ENCODE results near the gene DPEP2.

DNA sequence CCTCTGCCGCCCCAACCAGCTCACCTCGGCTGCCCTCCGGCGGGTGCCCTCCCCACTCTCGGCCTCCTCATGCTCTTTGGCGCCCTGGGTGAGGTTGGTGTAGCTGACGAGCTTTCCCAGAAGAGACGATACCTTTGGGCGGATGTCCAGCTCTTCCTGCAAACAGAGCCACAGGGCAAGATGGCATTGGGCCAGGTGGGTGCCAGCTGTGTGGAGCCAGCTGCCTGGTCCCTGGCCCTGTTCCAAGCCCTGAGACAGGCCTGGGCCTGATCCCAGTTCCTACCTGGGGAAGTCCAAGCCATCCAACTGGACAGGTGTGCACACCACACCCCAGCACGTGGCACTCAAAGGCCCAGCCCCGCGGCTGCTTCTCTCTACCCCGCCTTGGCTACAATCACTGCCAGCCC lies 37.7 kb downstream of the DPEP2 start:
- TF ChIP-seq, protein P1, sequence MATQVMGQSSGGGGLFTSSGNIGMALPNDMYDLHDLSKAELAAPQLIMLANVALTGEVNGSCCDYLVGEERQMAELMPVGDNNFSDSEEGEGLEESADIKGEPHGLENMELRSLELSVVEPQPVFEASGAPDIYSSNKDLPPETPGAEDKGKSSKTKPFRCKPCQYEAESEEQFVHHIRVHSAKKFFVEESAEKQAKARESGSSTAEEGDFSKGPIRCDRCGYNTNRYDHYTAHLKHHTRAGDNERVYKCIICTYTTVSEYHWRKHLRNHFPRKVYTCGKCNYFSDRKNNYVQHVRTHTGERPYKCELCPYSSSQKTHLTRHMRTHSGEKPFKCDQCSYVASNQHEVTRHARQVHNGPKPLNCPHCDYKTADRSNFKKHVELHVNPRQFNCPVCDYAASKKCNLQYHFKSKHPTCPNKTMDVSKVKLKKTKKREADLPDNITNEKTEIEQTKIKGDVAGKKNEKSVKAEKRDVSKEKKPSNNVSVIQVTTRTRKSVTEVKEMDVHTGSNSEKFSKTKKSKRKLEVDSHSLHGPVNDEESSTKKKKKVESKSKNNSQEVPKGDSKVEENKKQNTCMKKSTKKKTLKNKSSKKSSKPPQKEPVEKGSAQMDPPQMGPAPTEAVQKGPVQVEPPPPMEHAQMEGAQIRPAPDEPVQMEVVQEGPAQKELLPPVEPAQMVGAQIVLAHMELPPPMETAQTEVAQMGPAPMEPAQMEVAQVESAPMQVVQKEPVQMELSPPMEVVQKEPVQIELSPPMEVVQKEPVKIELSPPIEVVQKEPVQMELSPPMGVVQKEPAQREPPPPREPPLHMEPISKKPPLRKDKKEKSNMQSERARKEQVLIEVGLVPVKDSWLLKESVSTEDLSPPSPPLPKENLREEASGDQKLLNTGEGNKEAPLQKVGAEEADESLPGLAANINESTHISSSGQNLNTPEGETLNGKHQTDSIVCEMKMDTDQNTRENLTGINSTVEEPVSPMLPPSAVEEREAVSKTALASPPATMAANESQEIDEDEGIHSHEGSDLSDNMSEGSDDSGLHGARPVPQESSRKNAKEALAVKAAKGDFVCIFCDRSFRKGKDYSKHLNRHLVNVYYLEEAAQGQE (IDR thresholded peaks at IDR 0.05; ENCODE audit: insufficient read depth in 1 of 2, low read depth in 2 of 2, low read length in 2 of 2) = no peak
- TF ChIP-seq POLR2AphosphoS5 (IDR thresholded peaks at IDR 0.05; ENCODE audit: low read depth, low read length) (no peak), TAF1 (IDR thresholded peaks at IDR 0.05; ENCODE audit: borderline replicate concordance, insufficient read depth, low read length) (no peak), FOXP2 (optimal IDR thresholded peaks at IDR 0.05; ENCODE audit: borderline replicate concordance, extremely low read depth, extremely low read length, insufficient read depth) (no peak)

Data from PFSK-1 (cell line).